ENCODE results near the gene RCCD1.

Gene RCCD1

GRCh38 chr15:90939756-90940155 is 14.9 kb upstream of the RCCD1 start:
- no peak overlapping the region for H3K27ac ChIP-seq
- H3K9me3 ChIP-seq (ENCODE audit: severe bottlenecking): no peaks in the 10 kb centered on the region
- no peak for DNase-seq
- H3K36me3 ChIP-seq: peaks cover 42% of the 10 kb centered on the region
- H3K27me3 ChIP-seq (ENCODE audit: insufficient read depth, low read depth, severe bottlenecking): no peaks in the 10 kb centered on the region
- TF ChIP-seq, protein P1, sequence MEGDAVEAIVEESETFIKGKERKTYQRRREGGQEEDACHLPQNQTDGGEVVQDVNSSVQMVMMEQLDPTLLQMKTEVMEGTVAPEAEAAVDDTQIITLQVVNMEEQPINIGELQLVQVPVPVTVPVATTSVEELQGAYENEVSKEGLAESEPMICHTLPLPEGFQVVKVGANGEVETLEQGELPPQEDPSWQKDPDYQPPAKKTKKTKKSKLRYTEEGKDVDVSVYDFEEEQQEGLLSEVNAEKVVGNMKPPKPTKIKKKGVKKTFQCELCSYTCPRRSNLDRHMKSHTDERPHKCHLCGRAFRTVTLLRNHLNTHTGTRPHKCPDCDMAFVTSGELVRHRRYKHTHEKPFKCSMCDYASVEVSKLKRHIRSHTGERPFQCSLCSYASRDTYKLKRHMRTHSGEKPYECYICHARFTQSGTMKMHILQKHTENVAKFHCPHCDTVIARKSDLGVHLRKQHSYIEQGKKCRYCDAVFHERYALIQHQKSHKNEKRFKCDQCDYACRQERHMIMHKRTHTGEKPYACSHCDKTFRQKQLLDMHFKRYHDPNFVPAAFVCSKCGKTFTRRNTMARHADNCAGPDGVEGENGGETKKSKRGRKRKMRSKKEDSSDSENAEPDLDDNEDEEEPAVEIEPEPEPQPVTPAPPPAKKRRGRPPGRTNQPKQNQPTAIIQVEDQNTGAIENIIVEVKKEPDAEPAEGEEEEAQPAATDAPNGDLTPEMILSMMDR (IDR thresholded peaks at IDR 0.05; ENCODE audit: low read depth, low read length): no peak
- no peak overlapping the region for H3K4me3 ChIP-seq (ENCODE audit: low read depth, low read length)

GRCh38 chr15:90941038-90941437 is 13.6 kb upstream of the RCCD1 start:
- Histone ChIP-seq H3K27me3 (ENCODE audit: insufficient read depth, low read depth, severe bottlenecking) (no peaks in the 10 kb centered on the region), H3K27ac (no peak overlapping the region), H3K36me3 (peaks cover 55% of the 10 kb centered on the region), H3K9me3 (ENCODE audit: severe bottlenecking) (no peaks in the 10 kb centered on the region), H3K4me3 (ENCODE audit: low read depth, low read length) (no peak overlapping the region)
- TF ChIP-seq, protein P1 (IDR thresholded peaks at IDR 0.05; ENCODE audit: low read depth, low read length): no peak
- no peak for DNase-seq

DNA sequence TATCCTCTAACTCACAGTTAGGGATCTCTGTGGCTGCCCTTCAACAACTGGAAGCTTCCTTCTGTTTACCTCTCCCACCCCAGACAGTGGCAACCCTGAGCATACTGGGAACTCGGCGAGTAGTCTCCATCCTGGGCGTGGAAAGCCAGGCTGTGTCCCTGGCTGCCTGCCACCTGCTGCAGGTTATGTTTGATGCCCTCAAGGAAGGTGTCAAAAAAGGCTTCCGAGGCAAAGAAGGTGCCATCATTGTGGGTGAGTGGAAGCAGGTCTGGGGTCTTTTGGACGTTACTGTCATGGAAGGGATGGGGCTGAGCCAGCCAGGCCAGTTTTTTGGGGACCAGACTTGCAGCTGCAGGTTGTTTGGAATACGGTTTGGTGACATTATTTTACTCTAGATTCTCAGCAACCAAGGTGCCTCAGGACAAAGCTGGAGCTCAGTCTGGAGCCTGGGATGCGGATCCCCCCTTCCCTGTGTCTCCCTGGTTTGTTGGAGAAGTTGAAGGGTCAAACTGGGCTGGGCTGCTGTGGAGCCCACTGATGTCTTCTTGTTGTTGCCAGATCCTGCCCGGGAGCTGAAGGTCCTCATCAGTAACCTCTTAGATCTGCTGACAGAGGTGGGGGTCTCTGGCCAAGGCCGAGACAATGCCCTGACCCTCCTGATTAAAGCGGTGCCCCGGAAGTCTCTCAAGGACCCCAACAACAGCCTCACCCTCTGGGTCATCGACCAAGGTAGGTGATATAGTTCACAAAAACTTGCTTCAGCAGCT is 12.1 kb upstream of the RCCD1 start:
- H3K27me3 ChIP-seq (ENCODE audit: insufficient read depth, low read depth, severe bottlenecking): no peaks in the 10 kb centered on the region
- TF ChIP-seq, protein P1 (IDR thresholded peaks at IDR 0.05; ENCODE audit: low read depth, low read length): no peak

GRCh38 chr15:90945091-90945490 is 9.6 kb upstream of the RCCD1 start:
- H3K4me3 ChIP-seq (ENCODE audit: low read depth, low read length): no peak overlapping the region
- no peaks in the 10 kb centered on the region for H3K9me3 ChIP-seq (ENCODE audit: severe bottlenecking)
- DNase-seq: no peak
- no peaks in the 10 kb centered on the region for H3K27me3 ChIP-seq (ENCODE audit: insufficient read depth, low read depth, severe bottlenecking)
- no peak overlapping the region for H3K27ac ChIP-seq
- peaks cover 60% of the 10 kb centered on the region for H3K36me3 ChIP-seq
- TF ChIP-seq, protein P1 (IDR thresholded peaks at IDR 0.05; ENCODE audit: low read depth, low read length): no peak

More for the DNA sequence above, 12.1 kb upstream of the RCCD1 start:
- no peak overlapping the region for H3K4me3 ChIP-seq (ENCODE audit: low read depth, low read length)
- H3K9me3 ChIP-seq (ENCODE audit: severe bottlenecking): no peaks in the 10 kb centered on the region
- DNase-seq: no peak
- H3K36me3 ChIP-seq: peaks cover 57% of the 10 kb centered on the region
- no peak overlapping the region for H3K27ac ChIP-seq

DNA sequence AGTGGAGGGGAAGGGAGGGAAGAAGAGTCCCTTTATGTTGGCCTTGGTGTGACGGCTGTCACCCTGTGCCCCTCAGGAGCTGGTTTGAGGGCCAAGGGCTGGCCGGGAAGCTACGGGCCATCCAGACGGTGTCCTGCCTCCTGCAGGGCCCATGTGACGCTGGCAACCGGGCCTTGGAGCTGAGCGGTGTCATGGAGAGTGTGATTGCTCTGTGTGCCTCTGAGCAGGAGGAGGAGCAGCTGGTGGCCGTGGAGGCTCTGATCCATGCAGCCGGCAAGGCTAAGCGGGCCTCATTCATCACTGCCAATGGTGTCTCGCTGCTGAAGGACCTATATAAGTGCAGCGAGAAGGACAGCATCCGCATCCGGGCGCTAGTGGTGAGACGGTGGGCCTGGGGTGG is 8.1 kb upstream of the RCCD1 start:
- Histone ChIP-seq H3K36me3 (peaks cover 55% of the 10 kb centered on the region), H3K4me3 (ENCODE audit: low read depth, low read length) (no peak overlapping the region), H3K9me3 (ENCODE audit: severe bottlenecking) (no peaks in the 10 kb centered on the region), H3K27ac (no peak overlapping the region), H3K27me3 (ENCODE audit: insufficient read depth, low read depth, severe bottlenecking) (no peaks in the 10 kb centered on the region)
- no peak for DNase-seq
- TF ChIP-seq, protein P1 (IDR thresholded peaks at IDR 0.05; ENCODE audit: low read depth, low read length): no peak

All from WERI-Rb-1 (cell line).